Retinal pigment epithelial cell (primary cell): ENCODE measurements around the gene COL11A2.

Source experiments
- DNase-seq: peaks from one replicate; pipeline ENCODE4 v3.0.0-alpha.2; 2010; ENCODE audit warnings: low read depth
- H3K4me3 ChIP-seq: 2 replicates; pipeline ENCODE4 v1.5.1; 2011; ENCODE audit warnings: mild to moderate bottlenecking, low read length, control low read depth, moderate library complexity
- CTCF ChIP-seq: conservative IDR thresholded peaks from 2 replicates; pipeline ENCODE4 v1.5.1; 2011; ENCODE audit warnings: low read depth, low read length, control low read depth, inconsistent platforms

COL11A2 gene

GRCh38 chr6:33170176-33171015, 21.9 kb downstream of the COL11A2 start:
- TF ChIP-seq CTCF: no peak
- H3K4me3 ChIP-seq: no peak overlapping the region
- no peak for DNase-seq

- no peak overlapping the region for H3K4me3 ChIP-seq
- TF ChIP-seq CTCF: no peak
- DNase-seq: no peak
These were observed 22.7 kb downstream of the COL11A2 start for GRCh38 chr6:33169291-33170175.

- no peak overlapping the region for H3K4me3 ChIP-seq
- DNase-seq: no peak
- no peak for TF ChIP-seq CTCF
These were observed 23.6 kb downstream of the COL11A2 start for GRCh38 chr6:33168639-33169038.

- TF ChIP-seq CTCF: no peak
- no peak for DNase-seq
- no peak overlapping the region for H3K4me3 ChIP-seq
These were observed 24.0 kb downstream of the COL11A2 start for GRCh38 chr6:33168284-33168601.

GRCh38 chr6:33167374-33168283, 24.6 kb downstream of the COL11A2 start:
- no peak for DNase-seq
- H3K4me3 ChIP-seq: no peak overlapping the region
- no peak for TF ChIP-seq CTCF

- no peak for DNase-seq
- TF ChIP-seq CTCF: no peak
These were observed 25.5 kb downstream of the COL11A2 start for GRCh38 chr6:33166811-33167210.

More at GRCh38 chr6:33166811-33167210, 25.5 kb downstream of the COL11A2 start:
- no peak overlapping the region for H3K4me3 ChIP-seq
